ENCODE data around the gene WDR3. TPM values are rescaled to one million over a fixed set of nuclear protein-coding genes. Genes with fewer than 3 reads are reported as not detected.

WDR3 gene
- total RNA-seq, 6 experiments from 2014 or later = 28.9 to 43.1 (median 34.0) TPM

DNA sequence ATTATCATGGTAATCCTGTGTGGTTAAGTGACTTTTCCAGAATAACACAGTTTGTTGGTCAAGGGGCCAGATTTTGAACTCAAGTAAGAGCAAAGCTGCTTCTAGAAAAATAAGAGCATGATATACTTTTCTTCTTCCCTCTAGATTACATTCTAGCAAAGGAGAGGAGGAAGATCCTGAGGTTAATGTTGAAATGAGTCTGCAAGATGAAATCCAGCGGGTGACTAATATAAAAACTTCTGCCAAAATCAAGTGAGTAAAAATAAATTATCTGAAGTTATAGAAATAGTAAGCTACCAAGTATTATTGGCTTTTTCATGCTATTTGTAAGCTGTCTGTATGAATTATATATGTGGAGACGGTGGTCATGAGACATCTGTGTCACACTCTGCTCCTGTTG is 12.8 kb downstream of the WDR3 start:
- Mint-ChIP-seq H3K27ac (no peak overlapping the region), H3K9me3 (no peaks in the 10 kb centered on the region), H3K27me3 (ENCODE audit: insufficient read depth) (no peaks in the 10 kb centered on the region), H3K4me1 (ENCODE audit: low read depth) (no peaks in the 10 kb centered on the region), H3K4me3 (no peak overlapping the region), H3K36me3 (ENCODE audit: low read depth) (peaks cover 36% of the 10 kb centered on the region)
- TF ChIP-seq, protein P1, sequence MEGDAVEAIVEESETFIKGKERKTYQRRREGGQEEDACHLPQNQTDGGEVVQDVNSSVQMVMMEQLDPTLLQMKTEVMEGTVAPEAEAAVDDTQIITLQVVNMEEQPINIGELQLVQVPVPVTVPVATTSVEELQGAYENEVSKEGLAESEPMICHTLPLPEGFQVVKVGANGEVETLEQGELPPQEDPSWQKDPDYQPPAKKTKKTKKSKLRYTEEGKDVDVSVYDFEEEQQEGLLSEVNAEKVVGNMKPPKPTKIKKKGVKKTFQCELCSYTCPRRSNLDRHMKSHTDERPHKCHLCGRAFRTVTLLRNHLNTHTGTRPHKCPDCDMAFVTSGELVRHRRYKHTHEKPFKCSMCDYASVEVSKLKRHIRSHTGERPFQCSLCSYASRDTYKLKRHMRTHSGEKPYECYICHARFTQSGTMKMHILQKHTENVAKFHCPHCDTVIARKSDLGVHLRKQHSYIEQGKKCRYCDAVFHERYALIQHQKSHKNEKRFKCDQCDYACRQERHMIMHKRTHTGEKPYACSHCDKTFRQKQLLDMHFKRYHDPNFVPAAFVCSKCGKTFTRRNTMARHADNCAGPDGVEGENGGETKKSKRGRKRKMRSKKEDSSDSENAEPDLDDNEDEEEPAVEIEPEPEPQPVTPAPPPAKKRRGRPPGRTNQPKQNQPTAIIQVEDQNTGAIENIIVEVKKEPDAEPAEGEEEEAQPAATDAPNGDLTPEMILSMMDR (IDR thresholded peaks at IDR 0.05) = no peak
- DNase-seq = no peak

DNA sequence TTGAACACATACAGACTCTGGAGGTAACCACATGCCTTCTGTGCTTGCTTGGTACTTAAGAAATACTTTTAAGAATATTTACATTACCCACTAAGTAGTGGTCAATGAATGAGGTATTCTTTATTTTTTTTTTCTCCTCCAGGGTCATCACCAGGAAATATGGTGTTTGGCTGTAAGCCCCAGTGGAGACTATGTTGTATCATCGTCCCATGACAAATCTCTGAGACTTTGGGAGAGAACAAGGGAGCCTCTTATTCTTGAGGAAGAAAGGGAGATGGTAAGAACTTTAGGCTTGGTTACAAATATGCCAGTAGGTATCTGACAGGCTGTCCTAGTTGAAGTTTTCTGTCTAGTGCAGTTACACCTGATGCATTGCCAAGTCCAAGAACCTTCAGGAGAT is 22.8 kb downstream of the WDR3 start:
- TF ChIP-seq, protein P1 (IDR thresholded peaks at IDR 0.05) = no peak
- H3K9me3 Mint-ChIP-seq = no peaks in the 10 kb centered on the region
- H3K27me3 Mint-ChIP-seq (ENCODE audit: insufficient read depth) = no peaks in the 10 kb centered on the region
- no peak for DNase-seq
- H3K36me3 Mint-ChIP-seq (ENCODE audit: low read depth) = peaks cover 37% of the 10 kb centered on the region
- H3K27ac Mint-ChIP-seq = no peak overlapping the region
- peaks cover 14% of the 10 kb centered on the region for H3K4me1 Mint-ChIP-seq (ENCODE audit: low read depth)
- H3K4me3 Mint-ChIP-seq = no peak overlapping the region

DNA sequence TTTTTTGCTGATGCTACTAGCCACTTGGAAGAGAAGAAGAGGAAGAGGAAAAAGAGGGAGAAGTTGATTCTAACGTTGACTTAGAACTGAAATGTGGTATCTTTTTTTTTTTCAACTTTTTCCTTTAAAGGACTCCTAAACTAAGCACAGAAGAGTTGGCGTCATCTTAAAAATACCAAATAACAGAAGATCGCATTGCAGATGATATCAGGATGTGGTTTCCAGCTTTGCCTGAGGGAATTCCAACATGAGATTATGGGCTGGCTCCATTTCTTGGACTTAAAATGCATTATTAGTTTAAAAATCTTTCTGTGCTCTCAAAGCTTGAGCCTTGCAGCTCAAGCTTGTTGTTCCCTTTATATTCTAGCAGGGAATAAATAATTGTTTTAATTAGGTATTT is 29.8 kb downstream of the WDR3 start:
- peak; percentile 64 for DNase-seq
- TF ChIP-seq, protein P1 (IDR thresholded peaks at IDR 0.05) = no peak
- Mint-ChIP-seq H3K9me3 (no peaks in the 10 kb centered on the region), H3K4me1 (ENCODE audit: low read depth) (peaks cover 35% of the 10 kb centered on the region), H3K36me3 (ENCODE audit: low read depth) (peaks cover 39% of the 10 kb centered on the region), H3K4me3 (0 out of 2 replicates have a peak overlapping the region, but pooled peaks have one; percentile 26), H3K27me3 (ENCODE audit: insufficient read depth) (no peaks in the 10 kb centered on the region), H3K27ac (peak overlapping the region; percentile 65)

DNA sequence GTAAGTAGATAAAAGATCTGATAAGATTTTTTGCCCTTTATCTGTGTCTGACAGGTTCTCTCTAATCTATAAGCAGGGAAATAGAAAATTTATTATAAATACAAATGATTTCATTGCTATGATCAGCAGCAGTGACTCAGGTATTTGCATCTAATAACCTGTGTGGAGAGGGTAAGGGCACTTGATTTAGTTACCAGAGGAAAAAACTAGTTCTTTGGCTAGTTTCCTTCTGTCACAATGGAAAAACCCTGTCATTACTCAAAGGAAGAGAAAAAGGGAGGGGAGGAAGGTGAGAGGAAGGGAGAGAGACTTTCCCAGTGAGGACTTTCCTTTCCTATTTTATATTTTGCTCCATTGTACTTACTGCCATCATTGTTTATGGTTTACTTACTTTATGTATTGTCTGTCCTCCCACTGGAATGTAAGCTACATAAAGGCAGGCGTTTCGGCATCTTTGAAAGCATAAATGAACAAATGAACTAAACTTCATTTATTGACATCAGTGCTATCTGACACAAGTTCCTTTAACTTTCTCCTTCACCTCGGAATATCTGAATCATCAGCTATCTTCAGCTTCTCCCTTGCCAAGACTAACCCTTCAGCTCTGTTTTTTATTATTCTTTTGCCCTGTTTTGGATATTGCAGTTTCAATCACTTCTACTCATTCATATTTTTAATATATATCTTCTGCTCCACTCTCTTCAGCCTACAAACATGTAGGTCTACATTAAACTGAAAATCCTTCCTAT is 34.9 kb downstream of the WDR3 start:
- Mint-ChIP-seq H3K4me3 (no peak overlapping the region), H3K27me3 (ENCODE audit: insufficient read depth) (no peaks in the 10 kb centered on the region; the same call in 1 of the 2 replicates), H3K27ac (no peak overlapping the region), H3K4me1 (ENCODE audit: low read depth) (peaks cover 10% of the 10 kb centered on the region), H3K36me3 (ENCODE audit: low read depth) (peaks cover 3% of the 10 kb centered on the region), H3K9me3 (no peaks in the 10 kb centered on the region)
- TF ChIP-seq, protein P1 (IDR thresholded peaks at IDR 0.05) = no peak
- no peak for DNase-seq

DNA sequence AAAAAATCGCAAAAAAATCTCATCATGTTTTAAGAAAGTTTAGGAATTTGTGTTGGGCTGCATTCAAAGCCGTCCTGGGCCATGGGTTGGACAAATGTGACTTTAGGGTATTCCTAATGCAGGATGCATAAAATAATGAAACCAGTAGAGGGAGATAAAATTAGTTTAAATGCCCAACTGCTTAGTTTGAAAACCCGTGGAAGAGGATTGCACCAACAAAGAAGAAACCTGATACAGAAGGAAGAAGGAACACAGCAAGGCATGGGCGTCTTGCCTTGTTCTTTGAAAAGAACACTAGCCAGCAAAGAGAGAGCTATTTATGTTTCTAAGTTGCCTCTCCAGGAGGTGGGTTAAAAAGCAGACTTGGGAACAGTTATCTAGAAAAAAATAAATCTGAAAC is 37.9 kb downstream of the WDR3 start:
- Mint-ChIP-seq H3K27ac (no peak overlapping the region), H3K4me1 (ENCODE audit: low read depth) (peaks cover 6% of the 10 kb centered on the region), H3K36me3 (ENCODE audit: low read depth) (no peaks in the 10 kb centered on the region), H3K27me3 (ENCODE audit: insufficient read depth) (no peaks in the 10 kb centered on the region; the same call in 1 of the 2 replicates), H3K9me3 (no peaks in the 10 kb centered on the region), H3K4me3 (no peak overlapping the region)
- DNase-seq = peak; percentile 5
- TF ChIP-seq, protein P1 (IDR thresholded peaks at IDR 0.05) = peak; percentile 68
